IMR-90 (cell line): ENCODE results near the gene GPRC5D.

Source experiments
- POLR2A ChIP-seq: IDR thresholded peaks from 2 replicates; pipeline ENCODE4 v1.6.1; 2012; ENCODE audit warnings: mild to moderate bottlenecking, low read depth, low read length
- RAD21 ChIP-seq: IDR thresholded peaks from 2 replicates; pipeline ENCODE4 v1.6.1; 2012; ENCODE audit warnings: low read length, improper control_type of control experiment
- SMC3 ChIP-seq: fragments of 150-350 bp; IDR thresholded peaks from 2 replicates; pipeline ENCODE4 v1.6.1; 2016; ENCODE audit warnings: low read depth, mild to moderate bottlenecking, antibody characterized with exemption, low read length, moderate library complexity
- TF ChIP-seq, protein P1 (sequence below): conservative IDR thresholded peaks from 2 replicates; pipeline ENCODE4 v1.5.1; 2012; ENCODE audit warnings: mild to moderate bottlenecking, low read depth, low read length, improper control_type of control experiment

GRCh38 chr12:12900786-12901157, 51.2 kb downstream of the GPRC5D start:
- TF ChIP-seq, protein P1, sequence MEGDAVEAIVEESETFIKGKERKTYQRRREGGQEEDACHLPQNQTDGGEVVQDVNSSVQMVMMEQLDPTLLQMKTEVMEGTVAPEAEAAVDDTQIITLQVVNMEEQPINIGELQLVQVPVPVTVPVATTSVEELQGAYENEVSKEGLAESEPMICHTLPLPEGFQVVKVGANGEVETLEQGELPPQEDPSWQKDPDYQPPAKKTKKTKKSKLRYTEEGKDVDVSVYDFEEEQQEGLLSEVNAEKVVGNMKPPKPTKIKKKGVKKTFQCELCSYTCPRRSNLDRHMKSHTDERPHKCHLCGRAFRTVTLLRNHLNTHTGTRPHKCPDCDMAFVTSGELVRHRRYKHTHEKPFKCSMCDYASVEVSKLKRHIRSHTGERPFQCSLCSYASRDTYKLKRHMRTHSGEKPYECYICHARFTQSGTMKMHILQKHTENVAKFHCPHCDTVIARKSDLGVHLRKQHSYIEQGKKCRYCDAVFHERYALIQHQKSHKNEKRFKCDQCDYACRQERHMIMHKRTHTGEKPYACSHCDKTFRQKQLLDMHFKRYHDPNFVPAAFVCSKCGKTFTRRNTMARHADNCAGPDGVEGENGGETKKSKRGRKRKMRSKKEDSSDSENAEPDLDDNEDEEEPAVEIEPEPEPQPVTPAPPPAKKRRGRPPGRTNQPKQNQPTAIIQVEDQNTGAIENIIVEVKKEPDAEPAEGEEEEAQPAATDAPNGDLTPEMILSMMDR = no peak
- no peak for TF ChIP-seq POLR2A
- no peak for TF ChIP-seq RAD21
- no peak for TF ChIP-seq SMC3
